ENCODE data around the gene ROCK2.

DNA sequence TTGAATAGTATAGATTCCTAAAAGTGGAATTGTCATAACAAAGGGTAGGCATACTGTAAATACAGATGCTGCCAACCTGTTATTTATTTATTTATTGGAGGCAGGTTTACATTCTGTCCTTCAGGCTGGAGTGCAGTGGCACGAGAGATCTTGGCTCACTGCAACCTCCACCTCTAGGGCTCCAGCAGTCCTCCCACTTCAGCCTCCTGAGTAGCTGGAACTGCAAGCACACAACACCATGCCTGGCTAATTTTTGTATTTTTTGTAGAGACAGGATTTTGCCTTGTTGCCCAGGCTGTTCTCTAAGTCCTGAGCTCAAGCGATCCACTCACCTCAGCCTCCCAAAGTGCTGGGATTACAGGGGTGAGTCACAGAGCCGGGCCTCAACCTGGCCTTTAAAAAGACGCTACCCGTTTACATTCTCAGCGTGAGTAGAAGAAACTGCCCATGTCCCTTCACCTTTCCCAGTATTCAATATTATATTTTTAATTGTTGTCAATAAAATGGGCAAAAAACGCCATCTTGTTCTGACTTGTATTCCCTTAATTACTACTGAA, 3.0 kb upstream of the ROCK2 start:
- TF ChIP-seq ZNF143 (CRISPR knock-in tag; IDR thresholded peaks at IDR 0.05) (no peak), ZNF644 (CRISPR knock-in tag; IDR thresholded peaks at IDR 0.05; ENCODE audit: low read depth) (no peak), MTA3 (CRISPR knock-in tag; IDR thresholded peaks at IDR 0.05) (no peak)

Data from HepG2 (cell line).